Fibroblast of mammary gland (primary cell): Measurements from ENCODE around the gene SLX4IP.

Experiments
- DNase-seq: peaks from one replicate; pipeline ENCODE4 v3.0.0-alpha.2; 2010; ENCODE audit warnings: low read depth
- H3K4me3 ChIP-seq: 2 replicates; pipeline ENCODE4 v1.5.1; 2011; ENCODE audit warnings: low read depth, mild to moderate bottlenecking, low read length, moderate library complexity; ENCODE audit not compliant: control insufficient read depth
- CTCF ChIP-seq: conservative IDR thresholded peaks from 2 replicates; pipeline ENCODE4 v1.5.1; 2011; ENCODE audit warnings: low read depth, low read length, inconsistent platforms; ENCODE audit not compliant: control insufficient read depth, insufficient read depth

The SLX4IP gene

GRCh38 chr20:10550204-10551118 is 115.4 kb downstream of the SLX4IP start:
- no peak for DNase-seq
- no peak overlapping the region for H3K4me3 ChIP-seq

GRCh38 chr20:10551732-10552724 is 116.9 kb downstream of the SLX4IP start:
- no peak for DNase-seq
- no peak overlapping the region for H3K4me3 ChIP-seq
- no peak for TF ChIP-seq CTCF

More at GRCh38 chr20:10550204-10551118, 115.4 kb downstream of the SLX4IP start:
- TF ChIP-seq CTCF, result no peak

DNA sequence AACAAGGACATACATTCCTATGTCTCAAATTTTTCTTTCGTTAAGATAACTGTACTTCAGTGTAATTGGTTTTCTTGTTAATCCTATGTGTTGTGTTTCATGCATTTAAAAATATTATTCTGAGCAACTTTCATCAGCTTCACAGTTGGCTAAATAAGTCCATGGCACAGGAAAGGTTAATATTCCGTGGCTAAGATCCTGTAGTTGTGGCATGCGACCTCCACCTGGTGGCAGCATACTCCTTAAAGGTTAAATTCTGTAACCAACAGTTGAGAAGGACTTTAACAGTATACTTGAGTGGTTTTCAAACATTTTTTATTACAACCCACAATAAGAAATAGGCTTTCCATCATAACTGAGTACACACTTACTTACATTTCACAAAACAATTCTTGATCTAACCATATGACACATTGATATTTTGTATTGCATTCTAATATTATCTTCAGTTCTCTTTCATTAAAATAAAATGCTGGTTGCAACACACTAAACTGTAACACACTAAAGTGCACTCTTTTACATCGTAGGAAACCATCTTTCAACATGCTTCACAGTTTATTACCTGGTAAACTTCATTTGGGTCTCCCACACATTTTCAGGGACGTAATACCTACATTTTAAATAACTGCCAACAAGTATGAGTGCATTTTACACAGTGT is 118.3 kb downstream of the SLX4IP start:
- no peak overlapping the region for H3K4me3 ChIP-seq
- TF ChIP-seq CTCF, result peak; percentile 88
- DNase-seq, result peak; percentile 80

GRCh38 chr20:10554285-10554684 is 119.2 kb downstream of the SLX4IP start:
- TF ChIP-seq CTCF, result no peak
- no peak overlapping the region for H3K4me3 ChIP-seq
- no peak for DNase-seq

GRCh38 chr20:10555393-10555792 is 120.3 kb downstream of the SLX4IP start:
- no peak overlapping the region for H3K4me3 ChIP-seq
- TF ChIP-seq CTCF, result no peak
- no peak for DNase-seq

- no peak for TF ChIP-seq CTCF
- DNase-seq, result peak; percentile 70
- H3K4me3 ChIP-seq, result no peak overlapping the region
These were observed 120.8 kb downstream of the SLX4IP start for GRCh38 chr20:10555865-10556308.
